Measurements from ENCODE around the gene NRAP.

NRAP gene, protein sequence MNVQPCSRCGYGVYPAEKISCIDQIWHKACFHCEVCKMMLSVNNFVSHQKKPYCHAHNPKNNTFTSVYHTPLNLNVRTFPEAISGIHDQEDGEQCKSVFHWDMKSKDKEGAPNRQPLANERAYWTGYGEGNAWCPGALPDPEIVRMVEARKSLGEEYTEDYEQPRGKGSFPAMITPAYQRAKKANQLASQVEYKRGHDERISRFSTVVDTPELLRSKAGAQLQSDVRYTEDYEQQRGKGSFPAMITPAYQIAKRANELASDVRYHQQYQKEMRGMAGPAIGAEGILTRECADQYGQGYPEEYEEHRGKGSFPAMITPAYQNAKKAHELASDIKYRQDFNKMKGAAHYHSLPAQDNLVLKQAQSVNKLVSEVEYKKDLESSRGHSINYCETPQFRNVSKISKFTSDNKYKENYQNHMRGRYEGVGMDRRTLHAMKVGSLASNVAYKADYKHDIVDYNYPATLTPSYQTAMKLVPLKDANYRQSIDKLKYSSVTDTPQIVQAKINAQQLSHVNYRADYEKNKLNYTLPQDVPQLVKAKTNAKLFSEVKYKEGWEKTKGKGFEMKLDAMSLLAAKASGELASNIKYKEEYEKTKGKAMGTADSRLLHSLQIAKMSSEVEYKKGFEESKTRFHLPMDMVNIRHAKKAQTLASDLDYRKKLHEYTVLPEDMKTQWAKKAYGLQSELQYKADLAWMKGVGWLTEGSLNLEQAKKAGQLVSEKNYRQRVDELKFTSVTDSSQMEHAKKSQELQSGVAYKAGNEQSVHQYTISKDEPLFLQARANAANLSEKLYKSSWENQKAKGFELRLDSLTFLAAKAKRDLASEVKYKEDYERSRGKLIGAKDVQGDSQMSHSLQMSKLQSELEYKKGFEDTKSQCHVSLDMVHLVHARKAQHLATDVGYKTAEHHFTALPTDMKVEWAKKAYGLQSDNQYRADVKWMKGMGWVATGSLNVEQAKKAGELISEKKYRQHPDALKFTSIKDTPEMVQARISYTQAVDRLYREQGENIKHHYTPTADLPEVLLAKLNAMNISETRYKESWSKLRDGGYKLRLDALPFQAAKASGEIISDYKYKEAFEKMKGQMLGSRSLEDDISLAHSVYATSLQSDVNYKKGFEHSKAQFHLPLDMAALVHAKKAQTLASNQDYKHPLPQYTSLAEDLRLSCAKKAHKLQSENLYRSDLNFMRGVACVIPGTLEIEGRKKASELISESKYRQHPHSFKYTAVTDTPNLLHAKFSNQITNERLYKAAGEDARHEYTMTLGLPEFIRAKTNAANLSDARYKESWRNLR (N-terminal part only)

DNA sequence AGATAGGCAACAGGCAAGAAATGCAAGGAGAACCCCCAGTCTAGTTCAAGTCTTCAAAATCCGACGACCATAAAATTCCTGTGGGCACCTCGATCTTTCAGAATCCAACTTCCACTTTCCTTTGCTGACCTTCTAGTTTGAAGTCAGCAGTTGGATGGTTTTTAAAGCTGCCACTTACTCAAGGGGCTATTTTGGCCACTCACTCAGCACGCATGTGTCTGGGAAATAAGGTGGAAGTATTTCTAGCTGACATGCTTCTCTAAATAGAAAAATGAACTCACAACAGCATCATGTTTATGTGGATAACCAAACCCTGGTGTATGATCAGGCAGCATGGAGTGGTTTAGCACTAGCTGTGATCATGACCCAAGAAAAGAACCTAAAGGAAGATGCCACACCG lies at the start of gene NRAP:
Gene NRAP, minus strand, starts transcription at position 134 of the 400 bp plus-strand sequence. CDS start 159 bp downstream, outside the sequence.
- TF ChIP-seq, protein P1, sequence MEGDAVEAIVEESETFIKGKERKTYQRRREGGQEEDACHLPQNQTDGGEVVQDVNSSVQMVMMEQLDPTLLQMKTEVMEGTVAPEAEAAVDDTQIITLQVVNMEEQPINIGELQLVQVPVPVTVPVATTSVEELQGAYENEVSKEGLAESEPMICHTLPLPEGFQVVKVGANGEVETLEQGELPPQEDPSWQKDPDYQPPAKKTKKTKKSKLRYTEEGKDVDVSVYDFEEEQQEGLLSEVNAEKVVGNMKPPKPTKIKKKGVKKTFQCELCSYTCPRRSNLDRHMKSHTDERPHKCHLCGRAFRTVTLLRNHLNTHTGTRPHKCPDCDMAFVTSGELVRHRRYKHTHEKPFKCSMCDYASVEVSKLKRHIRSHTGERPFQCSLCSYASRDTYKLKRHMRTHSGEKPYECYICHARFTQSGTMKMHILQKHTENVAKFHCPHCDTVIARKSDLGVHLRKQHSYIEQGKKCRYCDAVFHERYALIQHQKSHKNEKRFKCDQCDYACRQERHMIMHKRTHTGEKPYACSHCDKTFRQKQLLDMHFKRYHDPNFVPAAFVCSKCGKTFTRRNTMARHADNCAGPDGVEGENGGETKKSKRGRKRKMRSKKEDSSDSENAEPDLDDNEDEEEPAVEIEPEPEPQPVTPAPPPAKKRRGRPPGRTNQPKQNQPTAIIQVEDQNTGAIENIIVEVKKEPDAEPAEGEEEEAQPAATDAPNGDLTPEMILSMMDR (IDR thresholded peaks at IDR 0.05; ENCODE audit: low read depth, low read length): no peak
- H3K4me3 ChIP-seq (ENCODE audit: low read depth, low read length): no peak within 1 kb of the TSS

DNA sequence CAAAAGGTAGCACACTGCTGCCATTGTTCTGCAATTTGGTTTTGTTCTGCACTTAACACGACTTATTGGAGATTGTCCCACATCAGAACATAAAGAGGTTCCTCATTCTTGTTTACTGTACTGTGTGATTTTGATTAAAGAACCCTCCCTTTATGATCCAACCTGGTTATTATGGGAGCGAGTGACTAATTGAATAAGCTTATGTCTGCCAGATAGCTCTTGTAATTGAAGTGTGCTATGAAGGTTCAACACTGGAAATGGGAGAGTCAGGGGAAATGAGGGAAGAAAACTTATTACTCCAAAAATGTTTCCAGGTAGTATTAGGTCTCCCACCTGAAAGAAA lies 49.8 kb upstream of the NRAP start:
- H3K4me3 ChIP-seq (ENCODE audit: low read depth, low read length): no peak overlapping the region
- TF ChIP-seq, protein P1 (IDR thresholded peaks at IDR 0.05; ENCODE audit: low read depth, low read length): no peak

DNA sequence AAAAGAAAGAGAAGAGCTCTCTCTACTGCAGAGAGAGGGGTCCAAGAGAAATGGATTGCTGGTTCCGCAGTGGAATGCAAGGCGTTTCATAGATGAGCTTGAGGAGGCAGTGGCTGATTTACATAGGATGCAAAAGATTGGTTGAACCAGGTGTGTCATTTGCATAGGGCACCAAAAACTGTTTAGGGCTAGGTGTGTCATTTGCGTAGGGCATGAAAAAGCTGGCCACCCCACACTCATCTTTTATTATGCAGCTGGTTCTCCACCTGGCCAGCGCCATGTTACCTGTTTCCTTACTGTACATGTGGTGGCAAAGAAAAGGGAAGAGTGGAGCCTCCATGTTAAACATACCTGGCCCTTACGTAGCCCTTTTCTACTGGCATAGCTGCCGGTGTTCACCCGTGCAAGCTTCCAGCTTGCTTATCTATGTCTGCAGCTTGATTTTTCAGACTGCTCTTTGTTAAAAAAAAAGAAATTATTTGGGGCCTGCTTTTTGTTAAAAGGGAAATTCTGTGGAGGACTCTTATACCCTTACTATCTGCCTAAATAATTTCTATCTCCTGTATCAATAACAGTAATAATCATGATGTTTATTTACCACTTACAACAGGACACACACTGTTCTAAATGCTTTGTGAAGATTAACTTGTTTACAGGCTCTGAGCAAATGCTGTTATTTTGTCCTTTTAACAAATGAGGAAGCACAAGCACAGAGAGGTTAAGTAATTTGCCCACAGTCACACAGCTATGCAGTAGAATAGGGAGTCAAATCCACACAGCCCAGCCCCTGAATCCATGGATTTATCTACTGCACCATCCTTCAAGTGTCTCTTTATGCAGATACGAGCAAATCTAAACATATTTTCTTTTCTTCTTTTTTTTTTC lies 49.2 kb upstream of the NRAP start:
- TF ChIP-seq, protein P1 (IDR thresholded peaks at IDR 0.05; ENCODE audit: low read depth, low read length): no peak
- H3K4me3 ChIP-seq (ENCODE audit: low read depth, low read length): no peak overlapping the region

DNA sequence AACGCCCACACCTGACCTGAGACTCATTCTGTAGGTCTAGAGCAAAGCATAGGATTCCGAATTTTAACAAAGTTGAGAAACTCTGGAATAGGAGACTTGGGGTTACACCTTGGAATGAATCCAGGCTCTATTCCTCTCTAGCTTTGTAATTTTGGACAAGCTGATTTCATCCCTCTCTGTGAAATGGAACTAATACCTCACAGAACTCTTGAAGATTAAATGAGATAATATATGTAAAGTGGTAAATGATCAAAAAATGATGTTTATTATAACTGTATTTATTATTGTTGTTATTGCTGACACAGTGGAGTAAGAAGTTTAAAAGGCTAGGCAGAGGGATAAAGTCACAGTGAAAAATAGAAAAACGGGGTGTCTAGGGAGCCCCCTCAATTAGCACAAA lies 48.2 kb upstream of the NRAP start:
- TF ChIP-seq, protein P1 (IDR thresholded peaks at IDR 0.05; ENCODE audit: low read depth, low read length): no peak
- H3K4me3 ChIP-seq (ENCODE audit: low read depth, low read length): no peak overlapping the region

DNA sequence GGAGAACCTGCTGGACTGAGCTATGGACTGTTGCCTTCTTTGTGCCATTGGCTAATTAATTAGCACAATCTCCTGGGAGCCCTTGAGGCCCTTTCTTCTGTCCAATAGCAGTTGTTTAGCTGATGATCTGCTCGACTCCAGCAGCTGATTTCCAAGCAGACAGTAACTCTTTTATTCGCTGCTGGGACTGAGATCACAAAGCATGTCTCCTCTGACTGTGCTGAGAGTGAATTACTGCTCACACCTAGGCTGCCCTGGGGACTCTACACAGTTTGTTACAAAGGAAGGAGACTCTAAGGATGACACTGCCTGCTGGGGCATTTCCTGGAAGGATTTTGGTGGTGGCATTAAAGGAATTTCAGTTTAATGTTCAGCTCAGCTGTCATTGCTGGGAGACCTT lies 47.3 kb upstream of the NRAP start:
- TF ChIP-seq, protein P1 (IDR thresholded peaks at IDR 0.05; ENCODE audit: low read depth, low read length): no peak
- H3K4me3 ChIP-seq (ENCODE audit: low read depth, low read length): no peak overlapping the region

DNA sequence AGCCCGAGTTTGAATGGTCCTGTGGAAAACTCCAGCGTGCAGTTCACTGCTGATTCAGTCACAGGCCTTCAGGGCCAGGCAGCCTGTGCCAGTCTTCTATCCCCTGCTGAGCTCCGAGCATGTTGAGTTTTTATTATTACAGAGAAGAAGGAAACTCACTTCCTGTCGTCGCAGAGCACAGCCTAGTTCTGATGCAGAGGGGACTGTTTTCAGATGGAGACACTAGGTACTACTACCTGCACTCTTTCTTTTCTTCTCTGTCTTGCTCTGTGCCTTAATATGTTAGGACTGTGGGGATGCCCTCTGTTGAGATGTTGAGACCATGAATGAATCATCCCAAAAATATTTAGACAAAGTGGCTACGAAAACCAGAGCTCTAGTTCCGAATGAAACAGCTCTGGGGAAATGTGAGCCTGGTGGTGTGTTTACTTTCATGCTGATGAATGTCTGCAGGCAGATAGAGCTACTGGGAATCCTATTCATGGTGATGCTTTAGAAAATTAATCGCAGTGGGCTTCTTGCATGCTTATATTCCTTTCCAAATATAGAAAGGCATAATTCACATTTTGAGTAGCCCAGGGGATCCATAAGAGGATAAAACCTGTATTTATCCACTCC lies 45.5 kb upstream of the NRAP start:
- TF ChIP-seq, protein P1 (IDR thresholded peaks at IDR 0.05; ENCODE audit: low read depth, low read length): no peak
- H3K4me3 ChIP-seq (ENCODE audit: low read depth, low read length): no peak overlapping the region

Measured in WI38 (cell line).